Right lobe of liver (tissue), 4 donors: ENCODE results near the gene ULBP1.
A peak's percentile ranks its signal among the peaks of the same experiment; 100 is the strongest.

Source experiments
- CTCF ChIP-seq, 4 donors: fragments of 200-600 bp in 3 of 4; fragments of 450-650 bp in 1 of 4; IDR thresholded peaks; one replicate each; pipeline versions ENCODE4 v1.5.1 to v1.8.0; 2016 to 2022; ENCODE audit warnings: antibody characterized with exemption in 4 of 4, mild to moderate bottlenecking in 2 of 4
- POLR2A ChIP-seq: fragments of 450-650 bp; IDR thresholded peaks from one replicate; pipeline ENCODE4 v1.6.1; 2017; ENCODE audit warnings: antibody characterized with exemption, mild to moderate bottlenecking
- donor health status: DM: no; HTN: no; CAD: no.
- donor health status: DM: no; HTN: no; CAD: no.
- donor health status: DM: no; HTN: yes; CAD: no.

- TF ChIP-seq CTCF (IDR thresholded peaks at IDR 0.05): peak; percentile 71 to 98 (median 78)
- no peak for TF ChIP-seq POLR2A
Measured at GRCh38 chr6:149925974-149926777, 37.6 kb upstream of the ULBP1 start.
